ENCODE data around the gene UBE2J2. TPM values are rescaled to one million over a fixed set of nuclear protein-coding genes. Genes with fewer than 3 reads are reported as not detected.
A peak's percentile ranks its signal among the peaks of the same experiment; 100 is the strongest.

Gene UBE2J2
- total and polyA plus RNA-seq, 2 of the 13 experiments (the other 11 are each of a cell fraction or from before 2014, with no cell fraction given) = 25.4 to 29.4 TPM

GRCh38 chr1:1239614-1240347 lies 33.9 kb downstream of the UBE2J2 start (continued):
- TF ChIP-seq ZHX1 (CRISPR knock-in tag; IDR thresholded peaks at IDR 0.05; ENCODE audit: low read depth) = no peak
- peak; percentile 73; the same call in 1 of the 2 replicates for TF ChIP-seq ZBTB20 (CRISPR knock-in tag; IDR thresholded peaks at IDR 0.05; ENCODE audit: borderline replicate concordance, low read depth)
- no peak for TF ChIP-seq CREB1 (IDR thresholded peaks at IDR 0.05)
- 0 out of 2 replicates have a peak, but pooled peaks have one; percentile 29 for TF ChIP-seq CREB1 (CRISPR knock-in tag; IDR thresholded peaks at IDR 0.05)
- no peak for TF ChIP-seq ZNF766 (CRISPR knock-in tag; IDR thresholded peaks at IDR 0.05; ENCODE audit: borderline replicate concordance)
- TF ChIP-seq SIN3A (IDR thresholded peaks at IDR 0.05; ENCODE audit: borderline replicate concordance, low read depth, low read length) = peak; percentile 56; the same call in 1 of the 2 replicates
- no peak for TF ChIP-seq SIN3B (IDR thresholded peaks at IDR 0.05; ENCODE audit: low read length)
- peak; percentile 52 for TF ChIP-seq KDM2A (CRISPR knock-in tag; IDR thresholded peaks at IDR 0.05; ENCODE audit: borderline replicate concordance, low read depth)
- TF ChIP-seq POLR2AphosphoS2 (IDR thresholded peaks at IDR 0.05; ENCODE audit: low read depth, low read length) = no peak
- peak; percentile 4 for TF ChIP-seq CTCF (CRISPR knock-in tag; IDR thresholded peaks at IDR 0.05)
- TF ChIP-seq PRDM15 (CRISPR knock-in tag; IDR thresholded peaks at IDR 0.05) = no peak
- no peak for TF ChIP-seq SALL2 (CRISPR knock-in tag; IDR thresholded peaks at IDR 0.05)
- TF ChIP-seq ATF7-NPFF (CRISPR knock-in tag; IDR thresholded peaks at IDR 0.05; ENCODE audit: low read depth) = no peak
- no peak for TF ChIP-seq ZNF326 (CRISPR knock-in tag; IDR thresholded peaks at IDR 0.05; ENCODE audit: borderline replicate concordance)
- no peak for TF ChIP-seq ZBTB14 (CRISPR knock-in tag; IDR thresholded peaks at IDR 0.05)
- no peak; the same call in 1 of the 2 replicates for TF ChIP-seq ZNF414 (CRISPR knock-in tag; IDR thresholded peaks at IDR 0.05)
- TF ChIP-seq GTF2F1 (IDR thresholded peaks at IDR 0.05; ENCODE audit: low read length) = no peak
- TF ChIP-seq ZNF576 (CRISPR knock-in tag; IDR thresholded peaks at IDR 0.05) = no peak
- no peak for TF ChIP-seq FOSL2 (CRISPR knock-in tag; IDR thresholded peaks at IDR 0.05)

Data from HepG2 (cell line).